ENCODE results near the gene LMAN2L.

DNA sequence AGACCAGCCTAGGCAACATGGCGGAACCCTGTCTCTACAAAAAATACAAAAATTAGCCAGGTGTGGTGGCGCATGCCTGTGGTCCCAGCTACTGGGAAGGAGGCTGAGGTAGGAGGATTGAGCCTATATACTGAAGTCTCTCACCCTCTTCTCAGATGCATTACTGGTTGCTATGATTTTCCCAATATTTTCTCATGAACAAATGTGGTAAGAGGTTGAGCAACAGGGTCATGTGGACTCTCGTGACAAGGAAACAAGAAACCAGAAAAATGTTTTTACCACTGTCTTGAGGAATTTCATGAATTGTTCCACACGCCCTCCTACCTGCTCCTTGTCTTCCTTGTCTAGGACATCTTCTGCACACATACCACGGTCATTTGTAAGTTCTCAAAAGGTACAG lies 12.4 kb downstream of the LMAN2L start:
- TF ChIP-seq, protein P1, sequence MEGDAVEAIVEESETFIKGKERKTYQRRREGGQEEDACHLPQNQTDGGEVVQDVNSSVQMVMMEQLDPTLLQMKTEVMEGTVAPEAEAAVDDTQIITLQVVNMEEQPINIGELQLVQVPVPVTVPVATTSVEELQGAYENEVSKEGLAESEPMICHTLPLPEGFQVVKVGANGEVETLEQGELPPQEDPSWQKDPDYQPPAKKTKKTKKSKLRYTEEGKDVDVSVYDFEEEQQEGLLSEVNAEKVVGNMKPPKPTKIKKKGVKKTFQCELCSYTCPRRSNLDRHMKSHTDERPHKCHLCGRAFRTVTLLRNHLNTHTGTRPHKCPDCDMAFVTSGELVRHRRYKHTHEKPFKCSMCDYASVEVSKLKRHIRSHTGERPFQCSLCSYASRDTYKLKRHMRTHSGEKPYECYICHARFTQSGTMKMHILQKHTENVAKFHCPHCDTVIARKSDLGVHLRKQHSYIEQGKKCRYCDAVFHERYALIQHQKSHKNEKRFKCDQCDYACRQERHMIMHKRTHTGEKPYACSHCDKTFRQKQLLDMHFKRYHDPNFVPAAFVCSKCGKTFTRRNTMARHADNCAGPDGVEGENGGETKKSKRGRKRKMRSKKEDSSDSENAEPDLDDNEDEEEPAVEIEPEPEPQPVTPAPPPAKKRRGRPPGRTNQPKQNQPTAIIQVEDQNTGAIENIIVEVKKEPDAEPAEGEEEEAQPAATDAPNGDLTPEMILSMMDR (IDR thresholded peaks at IDR 0.05), result no peak
- no peak for TF ChIP-seq POLR2A (IDR thresholded peaks at IDR 0.05)
